Neural progenitor cell (in vitro differentiated cells): ENCODE results near the gene CCNG1.

Experiments used
- CTCF ChIP-seq: fragments of 200-600 bp; sonication (generic); IDR thresholded peaks from 2 replicates; pipeline ENCODE4 v1.5.1; 2017; ENCODE audit warnings: antibody characterized with exemption, mild to moderate bottlenecking
- EZH2 ChIP-seq: fragments of 200-600 bp; sonication (generic); IDR thresholded peaks from 2 replicates; pipeline ENCODE4 v1.6.1; 2017; ENCODE audit warnings: antibody characterized with exemption, mild to moderate bottlenecking, moderate library complexity
- EZH2phosphoT487 ChIP-seq: fragments of 200-600 bp; sonication (generic); IDR thresholded peaks from 2 replicates; pipeline ENCODE4 v1.6.1; 2017; ENCODE audit warnings: antibody characterized with exemption

- TF ChIP-seq EZH2phosphoT487 (no peak), EZH2 (no peak), CTCF (no peak)
These were observed 52.3 kb downstream of the CCNG1 start for GRCh38 chr5:163489745-163490075.
